PC-9 (cell line): ENCODE data around the gene GPSM1. TPM values are rescaled to one million over a fixed set of nuclear protein-coding genes. Genes with fewer than 3 reads are reported as not detected.

Source experiments
- BruUV-seq: library from RNA; stranded (reverse); fragments of 400-500 nt; replicated peaks from 2 replicates; lab custom pipeline; 2021; lab: Mats Ljungman, UMichigan
- CTCF ChIA-PET: fragments of 300-600 bp; sonication (Branson Sonifier 250); formaldehyde crosslinking; loops from one replicate; lab custom pipeline; 2022; ENCODE audit warnings: antibody characterized with exemption; lab: Charles Lee
- POLR2A ChIA-PET: fragments of 300-600 bp; sonication (Branson Sonifier 250); formaldehyde crosslinking; loops from one replicate; lab custom pipeline; 2022; ENCODE audit warnings: antibody characterized with exemption; ENCODE audit not compliant: unreplicated experiment; lab: Charles Lee
- DNase-seq, 2 experiments: peaks; one replicate each; pipeline versions ENCODE4 v3.0.0 to v3.0.0-alpha.2; 2015 to 2022; ENCODE audit warnings: mixed read lengths in 1 of 2
- H2AFZ ChIP-seq: fragments of 200-600 bp; sonication (generic); 2 replicates; pipeline ENCODE4 v1.8.1; 2017; ENCODE audit warnings: antibody characterized with exemption
- H3F3A ChIP-seq: fragments of 200-600 bp; sonication (generic); 2 replicates; pipeline ENCODE4 v1.8.1; 2017; ENCODE audit warnings: antibody characterized with exemption, mild to moderate bottlenecking, low read depth; ENCODE audit not compliant: insufficient read depth
- H3K27ac ChIP-seq: fragments of 200-600 bp; sonication (generic); 2 replicates; pipeline ENCODE4 v1.6.1; 2016; ENCODE audit warnings: mixed run types
- H3K27me3 ChIP-seq: fragments of 200-600 bp; sonication (generic); 2 replicates; pipeline ENCODE4 v1.6.1; 2016; ENCODE audit warnings: low read depth, mixed run types; ENCODE audit not compliant: insufficient read depth
- H3K36me3 ChIP-seq: fragments of 200-600 bp; sonication (generic); 2 replicates; pipeline ENCODE4 v1.6.1; 2016; ENCODE audit warnings: low read depth, mixed run types
- H3K4me1 ChIP-seq: fragments of 200-600 bp; sonication (generic); replicated peaks from 2 replicates; pipeline ENCODE4 v1.6.1; 2016; ENCODE audit warnings: mixed run types; ENCODE audit not compliant: insufficient read depth
- H3K4me2 ChIP-seq: fragments of 200-600 bp; sonication (generic); 2 replicates; pipeline ENCODE4 v1.6.1; 2017; ENCODE audit warnings: mixed run types
- H3K4me3 ChIP-seq: fragments of 200-600 bp; sonication (generic); 2 replicates; pipeline ENCODE4 v1.6.1; 2016; ENCODE audit warnings: mixed run types
- H3K79me2 ChIP-seq: fragments of 200-600 bp; sonication (generic); 2 replicates; pipeline ENCODE4 v1.6.1; 2017; ENCODE audit warnings: low read depth, mixed run types
- H3K9me2 ChIP-seq: fragments of 200-600 bp; sonication (generic); 2 replicates; pipeline ENCODE4 v1.8.1; 2017; ENCODE audit warnings: mild to moderate bottlenecking; ENCODE audit not compliant: insufficient read depth
- H3K9me3 ChIP-seq: fragments of 200-600 bp; sonication (generic); 2 replicates; pipeline ENCODE4 v1.8.1; 2016; ENCODE audit warnings: low read depth; ENCODE audit not compliant: insufficient read depth
- H4K20me1 ChIP-seq: fragments of 200-600 bp; sonication (generic); 2 replicates; pipeline ENCODE4 v1.8.1; 2017; ENCODE audit not compliant: insufficient read depth
- EZH2 ChIP-seq: fragments of 200-600 bp; sonication (generic); IDR thresholded peaks from 2 replicates; pipeline ENCODE4 v1.8.0; 2017; ENCODE audit warnings: antibody characterized with exemption, low read depth
- intact Hi-C: fragments of 100-400 bp; cut with micrococcal nuclease; formaldehyde crosslinking; loops from one replicate; pipeline ENCODE4 v1.10.0; 2022; ENCODE audit not compliant: unreplicated experiment
- total RNA-seq: library from RNA; stranded (reverse); gene quantifications from 2 replicates; pipeline ENCODE4 v1.2.3, GENCODE V29; 2021
- TF ChIP-seq, protein P1 (sequence below): fragments of 200-600 bp; sonication (generic); conservative IDR thresholded peaks from 2 replicates; pipeline ENCODE4 v1.6.1; 2017; ENCODE audit warnings: mixed run types, antibody characterized with exemption, mild to moderate bottlenecking, moderate library complexity

The GPSM1 gene
- total RNA-seq, 1 experiment from 2014 or later: 5.5 TPM

DNA sequence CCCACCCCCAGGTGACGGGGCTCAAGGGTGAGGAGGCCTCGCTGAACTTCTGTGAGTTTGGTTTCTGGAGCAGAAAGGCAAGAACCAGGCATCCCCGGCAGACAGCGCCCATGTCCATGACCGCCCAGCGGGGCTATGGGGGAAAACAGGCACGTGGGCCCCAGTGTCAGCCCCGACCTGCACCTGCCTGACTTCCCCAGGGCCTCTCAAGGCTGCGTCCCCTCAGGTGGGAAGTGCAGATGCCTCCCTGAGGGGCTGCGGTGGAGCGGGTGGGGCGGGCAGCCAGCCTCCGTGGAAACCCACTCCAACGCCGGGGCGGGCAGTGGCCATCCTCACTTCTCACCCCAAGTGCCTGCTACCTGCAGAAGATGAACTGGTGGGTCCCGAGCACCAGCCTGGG lies 53.0 kb downstream of the GPSM1 start:
- H4K20me1 ChIP-seq: no peaks in the 10 kb centered on the region; the same call in 1 of the 2 replicates
- no peaks in the 10 kb centered on the region for H3K27me3 ChIP-seq
- intact Hi-C loops: no loop called here
- H3K4me1 ChIP-seq: no peaks in the 10 kb centered on the region
- CTCF ChIA-PET: no interaction called here
- no peaks in the 10 kb centered on the region for H3K9me3 ChIP-seq
- no TSS peak for BruUV-seq
- no peak overlapping the region for H3K27ac ChIP-seq
- POLR2A ChIA-PET: no interaction called here
- no peaks in the 10 kb centered on the region for H3F3A ChIP-seq
- TF ChIP-seq, protein P1, sequence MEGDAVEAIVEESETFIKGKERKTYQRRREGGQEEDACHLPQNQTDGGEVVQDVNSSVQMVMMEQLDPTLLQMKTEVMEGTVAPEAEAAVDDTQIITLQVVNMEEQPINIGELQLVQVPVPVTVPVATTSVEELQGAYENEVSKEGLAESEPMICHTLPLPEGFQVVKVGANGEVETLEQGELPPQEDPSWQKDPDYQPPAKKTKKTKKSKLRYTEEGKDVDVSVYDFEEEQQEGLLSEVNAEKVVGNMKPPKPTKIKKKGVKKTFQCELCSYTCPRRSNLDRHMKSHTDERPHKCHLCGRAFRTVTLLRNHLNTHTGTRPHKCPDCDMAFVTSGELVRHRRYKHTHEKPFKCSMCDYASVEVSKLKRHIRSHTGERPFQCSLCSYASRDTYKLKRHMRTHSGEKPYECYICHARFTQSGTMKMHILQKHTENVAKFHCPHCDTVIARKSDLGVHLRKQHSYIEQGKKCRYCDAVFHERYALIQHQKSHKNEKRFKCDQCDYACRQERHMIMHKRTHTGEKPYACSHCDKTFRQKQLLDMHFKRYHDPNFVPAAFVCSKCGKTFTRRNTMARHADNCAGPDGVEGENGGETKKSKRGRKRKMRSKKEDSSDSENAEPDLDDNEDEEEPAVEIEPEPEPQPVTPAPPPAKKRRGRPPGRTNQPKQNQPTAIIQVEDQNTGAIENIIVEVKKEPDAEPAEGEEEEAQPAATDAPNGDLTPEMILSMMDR: no peak
- no peak for TF ChIP-seq EZH2
- H3K9me2 ChIP-seq: no peaks in the 10 kb centered on the region
- no peak overlapping the region for H2AFZ ChIP-seq
- H3K79me2 ChIP-seq: no peaks in the 10 kb centered on the region
- H3K36me3 ChIP-seq: no peaks in the 10 kb centered on the region; the same call in 1 of the 2 replicates
- no peak overlapping the region for H3K4me2 ChIP-seq
- no peak overlapping the region for H3K4me3 ChIP-seq
- no peak for DNase-seq

DNA sequence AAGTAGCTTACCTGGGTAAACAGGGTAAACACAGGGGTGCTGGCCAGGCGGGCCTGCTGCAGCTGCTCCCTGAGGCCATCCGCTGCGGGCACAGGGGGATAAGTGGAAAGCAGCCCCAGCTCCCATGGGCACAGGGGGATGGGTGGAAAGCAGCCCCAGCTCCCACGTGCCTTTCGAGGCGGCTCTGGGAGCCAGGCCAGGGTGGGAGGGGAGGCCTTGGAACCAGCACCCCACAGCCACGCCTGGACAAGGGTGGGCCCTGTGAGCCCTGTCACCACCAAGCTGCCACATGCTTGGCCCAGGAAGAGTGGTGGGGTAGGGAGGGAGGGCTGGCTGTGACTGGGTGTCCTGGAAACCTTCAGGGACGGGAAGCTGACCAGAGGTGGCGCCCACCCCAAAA lies 54.0 kb downstream of the GPSM1 start:
- ChIA-PET CTCF (no interaction called here), POLR2A (interaction anchor here (0.6 kb wide), 1 partner anchor 16 kb away, joined by 3 read pairs; no protein-coding TSS in a partner anchor)
- H3K4me3 ChIP-seq: no peak overlapping the region
- no peak overlapping the region for H3K4me2 ChIP-seq
- no peaks in the 10 kb centered on the region for H3K79me2 ChIP-seq
- H3K9me3 ChIP-seq: no peaks in the 10 kb centered on the region
- H4K20me1 ChIP-seq: no peaks in the 10 kb centered on the region; the same call in 1 of the 2 replicates
- no peaks in the 10 kb centered on the region for H3K9me2 ChIP-seq
- H2AFZ ChIP-seq: no peak overlapping the region
- no TSS peak for BruUV-seq
- no peaks in the 10 kb centered on the region for H3K4me1 ChIP-seq
- H3K36me3 ChIP-seq: no peaks in the 10 kb centered on the region; the same call in 1 of the 2 replicates
- TF ChIP-seq, protein P1: no peak
- TF ChIP-seq EZH2: no peak
- DNase-seq: no peak
- no peaks in the 10 kb centered on the region for H3K27me3 ChIP-seq
- no peaks in the 10 kb centered on the region for H3F3A ChIP-seq
- H3K27ac ChIP-seq: no peak overlapping the region
- intact Hi-C loops: no loop called here

DNA sequence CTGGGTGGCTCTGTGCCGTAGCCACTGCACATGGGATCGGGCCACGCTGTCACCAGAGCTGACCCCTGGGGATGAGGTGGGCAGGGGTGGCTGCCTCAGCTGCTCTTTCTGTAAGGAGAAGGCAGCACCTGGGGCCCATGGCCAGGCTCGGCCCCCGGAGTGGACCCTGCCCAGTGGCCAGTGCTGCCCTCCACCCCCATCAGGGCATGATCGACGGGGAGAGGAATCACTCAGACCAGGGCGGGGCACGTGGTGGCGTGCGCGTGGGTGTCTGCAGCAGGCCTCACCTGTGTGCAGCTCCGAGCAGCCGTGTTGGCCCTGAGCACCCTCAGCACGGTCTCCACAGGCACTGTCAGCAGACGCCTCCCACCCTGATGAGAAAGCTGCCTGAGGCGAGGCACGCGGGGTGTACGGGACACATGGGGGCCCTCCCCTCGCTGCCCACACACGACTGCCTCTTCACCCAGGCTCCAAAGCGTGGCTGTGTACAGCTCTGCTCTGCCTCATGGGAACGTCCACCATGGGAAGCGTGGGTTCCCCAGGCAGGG lies 54.7 kb downstream of the GPSM1 start:
- H3K9me3 ChIP-seq: no peaks in the 10 kb centered on the region
- H4K20me1 ChIP-seq: no peaks in the 10 kb centered on the region; the same call in 1 of the 2 replicates
- no peaks in the 10 kb centered on the region for H3K4me1 ChIP-seq
- no peak overlapping the region for H3K4me3 ChIP-seq
- no peak overlapping the region for H3K4me2 ChIP-seq
- no peak for DNase-seq
- no peak overlapping the region for H3K27ac ChIP-seq
- no peaks in the 10 kb centered on the region for H3K79me2 ChIP-seq
- no peaks in the 10 kb centered on the region; the same call in 1 of the 2 replicates for H3K36me3 ChIP-seq
- BruUV-seq: no TSS peak
- no peak for TF ChIP-seq EZH2
- TF ChIP-seq, protein P1: no peak
- ChIA-PET CTCF (no interaction called here), POLR2A (no interaction called here)
- intact Hi-C loops: no loop called here
- no peaks in the 10 kb centered on the region for H3F3A ChIP-seq
- no peaks in the 10 kb centered on the region for H3K9me2 ChIP-seq
- no peak overlapping the region for H2AFZ ChIP-seq
- no peaks in the 10 kb centered on the region for H3K27me3 ChIP-seq
